GM18505 (cell line): ENCODE results near the gene RELN.
"Not testable (repeated sequence)": the region's sequence is repeated elsewhere in the genome, so short reads cannot be mapped to it uniquely, and the experiment has no call there.

Experiments
- ATAC-seq: cut with Tn5 transposase; IDR thresholded peaks from one replicate; pipeline ENCODE4 v1.9.1; 2021; ENCODE audit not compliant: unreplicated experiment
- POLR2A ChIP-seq: IDR thresholded peaks from 4 replicates; pipeline ENCODE4 v1.6.1; 2011; ENCODE audit warnings: borderline replicate concordance; ENCODE audit not compliant: insufficient read depth, insufficient read length; ENCODE audit errors: extremely low read depth

The RELN gene

DNA sequence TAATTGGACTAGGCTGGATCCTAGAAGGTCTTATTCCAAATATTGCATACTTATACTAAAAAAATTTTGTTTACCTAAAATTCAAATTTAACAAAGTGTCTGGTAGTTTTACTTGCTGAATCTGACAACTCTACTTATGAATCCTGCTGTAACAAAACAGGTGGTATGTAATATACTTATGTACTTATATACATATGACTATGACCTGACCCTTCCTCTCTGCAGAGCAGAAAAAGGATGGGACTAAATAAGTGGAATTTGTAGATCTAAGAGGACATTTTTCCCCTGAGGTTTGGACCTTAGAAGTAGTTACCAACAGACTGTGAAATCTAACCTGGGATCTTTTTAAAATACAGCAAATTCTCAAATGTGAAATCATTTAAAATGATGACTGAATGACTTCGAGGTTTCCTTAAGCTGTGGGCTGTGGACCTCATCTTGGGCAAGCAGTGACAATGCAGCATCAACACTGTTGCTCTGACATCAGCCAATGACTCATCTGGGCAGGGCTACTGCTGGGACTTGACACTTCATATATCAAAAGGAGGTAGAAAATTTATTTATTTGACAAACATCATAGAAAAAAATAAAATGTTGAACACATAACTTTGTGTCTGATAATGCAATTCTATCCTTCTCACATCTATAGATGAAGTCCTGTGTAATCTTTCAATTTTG, 73.6 kb downstream of the RELN start:
- ATAC-seq: no peak

DNA sequence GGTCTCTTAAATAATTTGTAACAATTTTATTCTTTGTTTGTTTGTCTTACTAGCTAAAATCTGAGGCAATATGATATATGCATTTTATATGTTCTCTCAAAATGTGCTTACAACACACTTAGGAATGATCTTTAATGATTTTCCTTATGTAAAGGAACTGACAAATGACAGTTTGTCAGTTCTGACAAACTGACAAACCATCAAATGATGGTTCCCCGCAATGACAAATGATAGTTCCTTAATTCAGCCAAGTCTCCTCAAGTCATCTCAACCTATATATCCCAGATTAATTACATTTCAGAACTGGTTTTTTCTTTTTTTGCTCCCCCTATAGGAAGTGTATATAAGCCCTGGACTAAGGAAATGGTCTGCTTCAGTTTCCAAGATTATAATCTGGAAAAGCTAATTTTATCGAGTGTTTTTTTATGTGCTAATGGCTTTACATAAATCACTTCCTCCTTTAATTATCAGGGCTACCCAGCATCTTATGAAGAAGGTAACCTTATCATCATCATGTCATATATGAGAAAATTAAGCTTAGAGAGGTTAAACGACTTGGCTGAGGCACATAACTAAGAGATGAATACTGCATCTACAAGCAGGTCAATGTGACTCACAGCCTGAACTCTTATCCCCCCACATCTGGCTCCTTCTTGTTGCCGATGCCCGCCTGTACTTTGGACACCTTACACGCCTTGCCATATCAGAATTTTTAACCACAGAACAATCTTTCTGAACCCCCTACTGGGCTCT, 75.1 kb downstream of the RELN start:
- TF ChIP-seq POLR2A: no peak
- no peak for ATAC-seq

More for the DNA sequence above, 73.6 kb downstream of the RELN start:
- no peak for TF ChIP-seq POLR2A

DNA sequence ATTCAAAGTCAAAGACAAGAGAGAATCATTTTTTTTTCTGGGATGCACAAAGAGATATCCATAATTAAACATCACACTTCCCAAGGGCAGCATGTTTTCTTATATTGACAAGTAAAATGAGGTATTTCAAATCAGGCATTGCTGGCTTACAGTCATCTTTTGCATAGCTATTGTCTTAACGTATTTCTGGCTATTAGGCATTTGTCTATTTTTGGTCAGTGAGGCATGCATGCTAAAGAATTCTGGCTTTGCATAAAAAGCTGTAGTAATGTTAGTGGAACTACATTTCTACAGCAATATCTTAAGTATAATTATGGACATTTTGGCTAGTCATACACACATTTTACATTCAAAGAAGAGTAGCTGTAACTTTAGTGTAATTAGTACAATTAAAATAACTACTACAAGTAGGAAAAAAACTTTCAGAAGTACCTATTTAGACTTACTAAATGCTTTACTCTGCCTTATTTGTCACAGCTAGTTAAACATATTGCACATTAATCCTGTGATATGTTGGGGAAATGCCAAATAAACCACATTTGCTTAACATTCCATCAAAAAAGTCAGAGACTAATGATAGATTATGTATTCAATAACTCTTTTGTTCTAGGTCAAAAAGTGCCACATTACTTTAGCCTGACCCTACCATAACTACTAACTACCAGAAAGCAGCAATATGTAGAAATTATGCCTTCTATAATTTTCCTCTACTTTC, 76.4 kb downstream of the RELN start:
- TF ChIP-seq POLR2A: no peak
- no peak for ATAC-seq

DNA sequence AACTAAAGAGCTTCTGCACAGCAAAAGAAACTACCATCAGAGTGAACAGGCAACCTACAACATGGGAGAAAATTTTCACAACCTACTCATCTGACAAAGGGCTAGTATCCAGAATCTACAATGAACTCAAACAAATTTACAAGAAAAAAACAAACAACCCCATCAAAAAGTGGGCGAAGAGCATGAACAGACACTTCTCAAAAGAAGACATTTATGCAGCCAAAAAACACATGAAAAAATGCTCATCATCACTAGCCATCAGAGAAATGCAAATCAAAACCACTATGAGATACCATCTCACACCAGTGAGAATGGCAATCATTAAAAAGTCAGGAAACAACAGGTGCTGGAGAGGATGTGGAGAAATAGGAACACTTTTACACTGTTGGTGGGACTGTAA, 78.4 kb downstream of the RELN start:
- ATAC-seq: not testable (repeated sequence)

DNA sequence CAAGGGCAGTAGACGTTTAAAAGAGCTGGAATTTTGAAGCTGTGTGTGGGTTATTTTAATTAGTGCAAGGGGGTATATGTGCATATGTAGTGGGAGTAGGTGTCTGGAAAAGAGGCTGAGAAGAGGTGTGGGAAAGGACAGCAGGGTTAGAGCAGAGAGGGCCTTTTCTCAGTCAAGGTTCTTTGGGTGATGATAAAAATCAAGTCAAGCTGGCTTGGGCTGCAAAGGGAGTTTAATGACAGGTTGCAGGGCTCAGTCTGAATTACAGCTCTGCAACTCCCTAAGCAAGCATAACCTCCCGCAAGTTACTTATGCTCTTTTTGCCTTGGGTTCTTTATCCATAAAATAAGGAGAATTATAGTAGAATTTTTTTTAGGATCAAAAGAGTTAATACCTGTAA, 83.5 kb downstream of the RELN start:
- no peak for ATAC-seq
- TF ChIP-seq POLR2A: no peak

DNA sequence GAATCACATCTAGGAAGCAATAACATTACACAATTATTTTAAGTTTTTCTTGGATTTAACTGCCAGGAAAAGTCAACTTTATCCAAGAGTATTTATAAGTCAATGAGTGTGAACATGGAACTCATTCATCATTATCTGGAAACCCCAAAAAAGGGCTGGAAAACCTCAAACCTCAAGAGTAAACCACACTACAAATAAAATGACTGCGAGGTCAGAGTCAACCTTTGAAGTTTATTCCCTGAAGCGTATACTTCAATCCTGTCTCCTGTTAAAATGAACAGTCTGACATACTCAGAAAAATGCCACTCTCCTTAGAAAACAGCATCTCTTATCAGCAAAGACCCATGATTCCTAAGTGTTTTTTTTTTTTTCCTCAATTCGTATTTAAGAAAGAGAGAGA, 86.5 kb downstream of the RELN start:
- no peak for TF ChIP-seq POLR2A

DNA sequence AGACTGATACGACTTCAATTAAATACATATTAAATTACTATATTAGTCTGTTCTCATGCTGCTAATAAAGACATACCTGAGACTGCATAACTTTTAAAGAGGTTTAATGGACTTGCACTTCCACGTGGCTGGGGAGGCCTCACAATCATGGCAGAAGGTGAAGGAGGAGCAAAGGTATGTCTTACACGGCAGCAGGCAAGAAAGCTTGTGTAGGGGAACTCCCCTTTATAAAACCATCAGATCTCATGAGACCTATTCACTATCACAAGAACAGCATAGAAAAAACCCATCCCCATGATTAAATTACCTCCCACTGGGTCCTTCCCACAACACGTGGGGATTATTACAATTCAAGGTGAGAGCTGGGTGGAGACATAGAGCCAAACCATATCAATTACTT, 92.6 kb downstream of the RELN start:
- not testable (repeated sequence) for ATAC-seq

More for the DNA sequence above, 86.5 kb downstream of the RELN start:
- no peak for ATAC-seq

DNA sequence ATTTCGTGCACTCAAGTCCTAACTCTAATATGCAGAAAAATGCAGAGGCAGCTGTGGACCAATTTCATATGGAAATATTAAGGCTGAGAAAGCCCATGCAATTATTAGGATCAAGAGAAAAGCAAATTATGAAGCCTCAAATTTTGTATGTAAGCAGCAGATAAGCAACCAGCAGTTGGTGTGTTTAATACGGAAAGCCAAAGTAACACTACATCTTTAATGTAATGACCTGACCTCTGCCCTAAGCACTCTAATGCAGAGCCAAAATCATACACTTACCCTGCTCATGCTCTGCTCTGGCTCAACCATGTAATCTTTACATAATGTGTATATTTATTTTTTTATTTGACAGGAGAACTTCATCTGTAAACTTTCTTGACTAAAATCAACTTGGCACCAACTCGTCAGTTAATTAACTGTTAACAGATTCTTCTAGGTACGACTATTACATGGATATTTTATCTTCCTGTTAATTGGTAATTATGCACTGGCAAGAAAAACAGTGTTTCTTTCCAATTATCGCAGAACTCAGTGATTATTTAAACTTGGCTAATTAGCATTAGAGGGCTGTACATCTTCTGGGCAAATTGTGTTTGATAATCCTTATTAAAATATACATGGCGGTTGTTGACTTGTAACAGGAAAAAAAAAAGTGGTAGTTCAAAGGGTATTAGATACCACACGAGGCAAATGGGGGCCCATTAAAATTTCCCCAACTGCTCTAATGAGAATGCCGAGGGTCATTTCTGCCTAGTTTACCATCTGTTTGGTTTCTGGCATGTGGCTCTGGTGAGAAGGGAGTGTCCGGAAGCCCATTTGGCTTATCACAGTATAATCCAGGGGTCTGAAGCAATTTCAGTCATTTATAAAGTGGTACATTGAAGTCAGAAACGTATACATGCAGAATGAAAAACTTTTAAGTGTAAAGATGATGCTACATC, 94.5 kb downstream of the RELN start:
- ATAC-seq: no peak
- no peak for TF ChIP-seq POLR2A

DNA sequence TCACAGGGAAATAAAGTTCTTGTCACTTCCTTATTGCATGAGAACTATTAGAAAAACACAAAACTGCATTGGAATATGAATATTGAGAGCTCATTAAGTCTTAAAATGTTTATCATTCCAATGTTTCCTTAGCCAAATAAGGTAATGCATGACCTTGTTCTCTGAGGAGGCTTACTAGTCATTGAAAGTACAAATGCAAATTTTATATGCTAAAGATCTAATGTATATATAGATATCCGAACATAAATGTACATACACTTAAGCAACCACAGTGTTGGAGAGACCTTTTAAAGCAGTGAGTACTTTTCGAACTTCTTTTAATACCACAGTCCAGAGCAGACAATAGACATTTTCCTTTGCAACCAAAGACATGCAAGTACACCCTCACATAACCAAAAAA, 96.1 kb downstream of the RELN start:
- no peak for TF ChIP-seq POLR2A
- ATAC-seq: no peak

DNA sequence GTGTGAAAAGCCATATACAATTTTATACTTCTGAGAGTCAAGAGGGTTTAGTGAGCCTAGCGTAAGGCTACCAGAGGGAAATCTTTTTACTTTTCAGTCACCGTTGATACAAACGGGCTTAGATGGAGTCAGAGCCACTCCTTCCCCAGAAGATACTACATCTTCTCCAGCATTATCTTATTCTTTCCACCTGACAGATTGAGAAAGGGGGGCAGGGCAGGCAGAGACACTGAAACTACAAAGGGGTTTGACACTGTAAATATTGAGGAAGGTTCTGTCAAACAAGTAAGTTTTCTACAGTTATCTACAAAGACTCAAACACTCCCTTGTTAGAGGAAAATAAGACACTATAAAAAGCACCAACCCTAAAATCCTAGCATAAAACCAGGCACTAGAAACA, 100.0 kb downstream of the RELN start:
- no peak for ATAC-seq

DNA sequence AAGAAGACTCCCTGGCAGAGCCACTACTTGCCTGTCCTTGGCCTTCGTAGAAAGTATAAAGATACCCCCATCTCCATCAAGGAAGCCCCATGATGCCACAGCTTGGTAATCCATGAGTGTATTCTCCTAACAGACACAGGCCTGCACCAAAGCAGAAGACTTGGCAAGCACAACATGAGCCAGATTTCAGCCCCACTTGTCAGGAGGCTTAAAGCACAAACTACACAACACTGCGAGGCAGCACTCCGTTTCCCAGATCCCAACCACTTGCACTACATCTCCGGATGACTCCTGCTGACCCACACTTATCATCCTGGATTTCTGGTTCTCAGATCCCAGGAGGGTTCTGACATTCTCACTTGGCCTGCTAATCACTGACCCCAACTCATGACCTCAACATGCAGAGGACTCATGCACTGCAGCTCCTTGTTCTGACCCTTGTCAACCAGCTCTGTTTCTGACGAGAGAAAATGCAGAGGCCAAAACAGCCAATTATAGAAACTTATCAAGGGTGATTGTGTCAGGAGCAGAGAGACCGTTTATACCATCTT, 100.8 kb downstream of the RELN start:
- TF ChIP-seq POLR2A: no peak
- ATAC-seq: no peak

More for the DNA sequence above, 100.0 kb downstream of the RELN start:
- no peak for TF ChIP-seq POLR2A

DNA sequence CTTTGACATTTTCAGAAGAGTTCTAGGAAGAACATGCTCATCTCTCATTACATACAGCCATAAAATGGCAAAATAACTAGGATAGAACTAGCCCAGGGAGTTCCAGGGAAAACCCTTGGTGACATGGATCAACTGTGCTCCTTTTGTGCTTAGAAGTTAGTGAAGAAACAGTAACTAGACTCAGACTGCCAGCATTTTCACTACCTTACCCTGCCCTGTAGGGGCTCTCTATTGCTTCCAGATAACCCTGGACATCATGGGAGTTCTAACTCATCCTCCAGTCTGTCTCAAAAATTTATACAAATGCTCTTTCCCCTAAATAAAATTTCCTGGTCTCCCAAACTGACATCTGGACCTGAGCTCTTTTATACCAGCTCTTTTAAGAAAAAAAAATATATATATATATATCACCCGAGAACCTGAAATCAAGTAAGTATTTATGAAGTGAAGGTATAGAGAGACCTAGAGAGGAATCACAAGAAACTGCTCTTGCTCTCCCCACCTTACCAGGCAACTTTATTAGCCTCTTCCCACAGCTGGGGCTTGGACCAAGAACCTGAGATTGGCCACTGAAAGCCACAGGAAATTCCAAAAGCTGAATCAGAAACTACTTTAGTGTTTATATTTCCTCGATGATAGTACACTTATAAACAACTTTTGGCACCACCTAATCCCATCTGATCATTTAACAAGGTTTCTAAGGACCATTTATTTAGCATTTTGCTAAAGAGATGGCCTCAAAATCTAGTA, 101.4 kb downstream of the RELN start:
- no peak for TF ChIP-seq POLR2A
- no peak for ATAC-seq

DNA sequence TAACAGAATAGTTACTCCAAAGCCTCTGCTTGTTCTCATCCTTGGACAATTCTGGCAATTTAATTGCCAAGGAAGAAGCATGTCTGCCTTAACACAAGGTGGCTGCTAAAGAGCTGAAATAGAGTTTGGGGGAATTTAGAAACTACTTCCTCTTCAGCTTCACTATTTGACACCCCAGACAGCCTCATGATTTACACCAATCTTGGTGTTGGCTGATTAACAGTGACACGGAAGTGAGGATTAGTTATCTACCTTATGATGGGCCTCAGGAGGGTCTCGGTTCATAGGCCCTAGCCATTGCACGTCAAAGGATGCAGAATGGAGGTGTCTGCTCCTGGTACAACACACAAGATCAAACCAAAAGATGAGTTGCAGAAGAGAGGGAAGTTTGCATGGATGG, 102.4 kb downstream of the RELN start:
- TF ChIP-seq POLR2A: no peak
- ATAC-seq: no peak
